Stimulated activated CD8-positive, alpha-beta memory T cell treated with anti-CD3 and anti-CD28 coated beads, Interleukin-7, amount 100 ng/mL, for 24 hours (primary cell): ENCODE measurements around the gene RNASE9.
A peak's percentile ranks its signal among the peaks of the same experiment; 100 is the strongest.
"Not testable (repeated sequence)": the region's sequence is repeated elsewhere in the genome, so short reads cannot be mapped to it uniquely, and the experiment has no call there.

Experiments
- DNase-seq: peaks from one replicate; pipeline ENCODE4 v3.0.0-alpha.2; 2020; ENCODE audit warnings: low read depth

RNASE9 gene

GRCh38 chr14:20572382-20572990 is 11.6 kb upstream of the RNASE9 start:
- DNase-seq = not testable (repeated sequence)

- not testable (repeated sequence) for DNase-seq
Measured at GRCh38 chr14:20570720-20571119, 9.9 kb upstream of the RNASE9 start.

- not testable (repeated sequence) for DNase-seq
Measured at GRCh38 chr14:20569865-20570264, 9.0 kb upstream of the RNASE9 start.

- DNase-seq = no peak
Measured at GRCh38 chr14:20569066-20569465, 8.2 kb upstream of the RNASE9 start.

- no peak for DNase-seq
Measured at GRCh38 chr14:20568393-20568792, 7.5 kb upstream of the RNASE9 start.

- DNase-seq = not testable (repeated sequence)
Measured at GRCh38 chr14:20567199-20567598, 6.4 kb upstream of the RNASE9 start.

- no peak for DNase-seq
Measured at GRCh38 chr14:20564501-20564997, 3.7 kb upstream of the RNASE9 start.

- DNase-seq = no peak
Measured at GRCh38 chr14:20563971-20564370, 3.1 kb upstream of the RNASE9 start.

DNA sequence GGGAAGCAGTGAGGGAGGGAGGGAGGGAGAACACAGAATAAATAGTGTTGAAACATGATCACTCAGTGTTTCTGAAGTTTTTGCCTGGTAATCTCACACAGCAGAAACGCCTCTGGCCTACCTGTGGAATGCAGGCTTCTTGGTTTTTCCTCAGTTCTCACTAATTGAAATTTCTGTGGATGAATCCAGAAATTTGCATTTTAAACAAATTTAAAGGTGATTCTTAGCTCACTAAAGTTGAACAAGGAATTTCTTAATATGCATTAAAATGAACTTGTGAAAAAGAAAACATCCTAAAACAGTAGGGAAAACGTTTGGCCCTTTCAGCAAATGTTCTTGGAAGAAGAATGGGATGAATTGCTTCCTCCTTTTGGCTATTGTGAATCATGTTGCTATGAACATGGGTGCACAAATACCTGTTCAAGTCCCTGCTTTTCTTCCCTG is 1.4 kb downstream of the RNASE9 start:
- DNase-seq = no peak

- DNase-seq = no peak
Measured at GRCh38 chr14:20557212-20557542, 3.7 kb downstream of the RNASE9 start.

- DNase-seq = no peak
Measured at GRCh38 chr14:20556500-20557211, 4.2 kb downstream of the RNASE9 start.

DNA sequence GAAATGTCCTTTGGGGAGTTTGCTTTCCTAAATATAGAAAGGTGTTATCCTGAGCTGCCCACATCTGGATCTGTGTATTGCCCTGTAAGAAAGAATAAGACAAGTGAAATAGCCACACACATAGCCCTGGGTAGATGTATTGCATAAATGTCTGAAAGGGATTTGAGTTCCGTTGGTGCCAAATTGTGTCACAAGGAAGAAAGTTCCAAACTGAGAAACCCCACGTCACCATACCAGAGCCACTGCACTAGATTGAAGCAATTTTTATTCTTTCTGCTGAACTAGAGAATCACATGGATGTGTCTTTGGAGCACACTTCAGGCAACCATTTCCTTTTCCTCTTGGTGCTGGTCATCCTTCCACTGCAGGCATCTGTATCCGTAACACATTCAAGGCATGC is 5.0 kb downstream of the RNASE9 start:
- no peak for DNase-seq

- DNase-seq = no peak
Measured at GRCh38 chr14:20553024-20553423, 7.8 kb downstream of the RNASE9 start.

DNA sequence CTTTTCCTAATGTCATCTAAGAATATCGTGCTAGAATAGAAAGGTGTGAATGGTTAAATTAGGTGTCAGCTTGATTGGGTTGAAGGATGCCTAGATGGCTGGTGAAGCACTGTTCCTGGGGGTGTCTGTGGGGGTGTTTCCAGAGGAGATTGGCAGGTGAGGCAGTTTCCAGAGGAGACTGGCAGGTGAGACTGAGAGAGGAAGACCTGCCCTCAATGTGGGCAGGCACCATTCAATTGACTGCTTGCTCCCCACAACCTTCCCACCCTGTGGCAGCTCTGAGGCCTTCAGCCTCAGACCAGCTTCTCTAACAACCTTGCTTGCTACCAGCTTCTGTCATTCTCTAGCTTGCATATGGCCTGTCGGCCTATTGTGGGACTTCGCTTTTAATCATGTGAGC is 9.2 kb downstream of the RNASE9 start:
- DNase-seq = no peak

GRCh38 chr14:20550926-20551325 is 9.9 kb downstream of the RNASE9 start:
- DNase-seq = no peak

- DNase-seq = no peak
Measured at GRCh38 chr14:20548414-20549158, 12.3 kb downstream of the RNASE9 start.

DNA sequence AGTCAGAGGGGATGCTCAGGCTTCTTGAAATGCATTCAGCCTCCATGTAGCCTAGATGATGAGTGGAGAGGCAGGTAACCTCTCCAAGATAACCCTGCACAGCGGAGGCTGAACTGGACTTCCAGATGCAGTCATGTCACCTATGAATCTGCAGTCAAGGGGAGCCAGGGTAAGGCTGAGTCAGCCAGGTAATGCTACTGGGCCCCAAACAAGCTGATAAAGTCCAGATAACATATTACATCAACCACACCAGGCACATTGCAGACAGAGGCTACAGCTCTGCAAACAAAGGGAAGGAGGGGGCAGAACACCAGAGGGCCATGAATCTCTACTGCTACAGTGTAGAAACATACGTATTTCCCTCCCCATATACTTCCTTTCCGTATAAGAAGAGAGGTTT is 14.0 kb downstream of the RNASE9 start:
- DNase-seq = no peak

DNA sequence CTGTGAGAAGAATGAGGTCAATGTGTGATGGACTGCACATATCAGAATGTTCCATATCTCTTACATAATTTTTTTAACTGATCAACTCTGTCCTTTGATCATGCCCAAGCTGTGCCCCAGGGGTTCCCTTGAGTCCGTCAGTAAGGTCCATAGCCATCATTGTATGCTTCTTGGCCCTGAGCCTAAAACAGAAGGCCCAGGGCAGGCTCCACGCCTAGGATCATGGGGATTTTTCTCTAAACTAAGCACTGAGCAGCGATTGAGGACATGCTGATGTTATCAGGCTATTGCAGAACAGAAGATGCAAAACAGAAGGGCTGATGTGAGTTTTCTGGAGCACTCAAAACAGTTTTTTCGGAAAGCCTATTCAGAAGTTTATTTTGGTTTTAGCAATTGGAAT is 20.9 kb downstream of the RNASE9 start:
- DNase-seq = no peak

DNA sequence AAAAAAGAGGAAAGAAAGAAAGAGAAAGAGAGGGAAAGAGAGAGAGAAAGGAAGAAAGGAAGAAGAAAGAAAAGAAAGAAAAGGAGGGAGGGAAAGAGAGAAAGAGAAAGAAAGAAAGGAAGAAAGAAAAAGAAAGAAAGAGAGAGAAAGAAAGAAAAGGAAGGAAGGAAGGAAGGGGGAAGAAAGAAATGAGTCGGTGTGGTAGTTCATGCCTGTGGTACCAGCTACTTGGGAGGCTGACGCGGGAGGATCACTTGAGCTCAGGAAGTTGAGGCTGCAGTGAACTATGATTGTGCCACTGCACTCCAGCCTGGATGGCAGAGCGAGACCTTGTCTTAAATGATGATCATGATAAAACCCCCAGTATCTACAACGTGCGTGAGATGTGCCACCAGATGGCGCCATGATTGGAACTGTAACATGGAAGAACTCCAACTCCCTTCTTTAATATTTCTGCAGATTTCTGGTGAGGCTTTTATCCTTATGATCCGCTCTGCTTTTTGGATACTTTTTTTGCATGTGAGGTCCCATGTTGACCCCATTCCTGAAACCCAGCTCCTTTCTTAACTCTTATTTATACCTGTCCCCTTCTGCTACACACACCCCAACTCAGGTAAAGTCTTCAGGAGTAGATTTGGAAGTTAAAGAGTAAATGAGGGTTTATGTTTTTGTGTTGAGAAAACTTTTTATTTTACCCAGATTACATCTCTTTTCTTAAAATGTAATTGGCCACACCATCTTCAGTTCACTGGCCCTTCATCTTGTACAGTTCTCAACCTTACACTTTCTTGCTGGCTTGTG is 29.9 kb downstream of the RNASE9 start:
- DNase-seq = peak; percentile 52

GRCh38 chr14:20529806-20530205 is 31.0 kb downstream of the RNASE9 start:
- no peak for DNase-seq

- DNase-seq = no peak
Measured at GRCh38 chr14:20524027-20524426, 36.8 kb downstream of the RNASE9 start.

DNA sequence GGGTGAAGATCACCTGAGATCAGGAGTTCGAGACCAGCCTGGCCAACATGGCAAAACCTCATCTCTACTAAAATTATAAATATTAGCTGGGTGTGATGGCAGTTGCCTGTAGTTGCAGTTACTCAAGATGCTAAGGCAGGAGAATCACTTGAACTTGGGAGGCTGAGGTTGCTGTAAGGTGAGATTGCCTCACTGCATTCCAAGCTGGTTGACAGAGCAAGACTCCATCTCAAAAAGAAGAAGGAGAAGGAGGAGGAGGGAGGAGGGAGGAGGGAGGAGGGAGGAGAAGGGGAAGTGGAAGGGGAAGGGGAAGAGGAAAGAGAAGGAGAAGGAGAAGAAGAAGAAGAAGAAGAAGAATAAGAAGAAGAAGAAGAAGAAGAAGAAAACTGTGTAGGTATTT is 38.5 kb downstream of the RNASE9 start:
- DNase-seq = no peak
